OCI-LY1 (cell line): ENCODE measurements around the gene CYB5R4.

ENCODE experiments used
- EZH2 ChIP-seq: fragments of 200-600 bp; sonication (generic), shearing (Covaris generic); IDR thresholded peaks from 2 replicates; pipeline ENCODE4 v1.8.0; 2017; ENCODE audit warnings: borderline replicate concordance, mixed run types, mild to moderate bottlenecking, antibody characterized with exemption, low read length, moderate library complexity, mixed read lengths
- TF ChIP-seq, protein P1 (sequence below): fragments of 200-600 bp; sonication (generic), shearing (Covaris generic); IDR thresholded peaks from 2 replicates; pipeline ENCODE4 v1.5.1; 2017; ENCODE audit warnings: mild to moderate bottlenecking, antibody characterized with exemption, low read length, moderate library complexity, mixed read lengths

- TF ChIP-seq, protein P1, sequence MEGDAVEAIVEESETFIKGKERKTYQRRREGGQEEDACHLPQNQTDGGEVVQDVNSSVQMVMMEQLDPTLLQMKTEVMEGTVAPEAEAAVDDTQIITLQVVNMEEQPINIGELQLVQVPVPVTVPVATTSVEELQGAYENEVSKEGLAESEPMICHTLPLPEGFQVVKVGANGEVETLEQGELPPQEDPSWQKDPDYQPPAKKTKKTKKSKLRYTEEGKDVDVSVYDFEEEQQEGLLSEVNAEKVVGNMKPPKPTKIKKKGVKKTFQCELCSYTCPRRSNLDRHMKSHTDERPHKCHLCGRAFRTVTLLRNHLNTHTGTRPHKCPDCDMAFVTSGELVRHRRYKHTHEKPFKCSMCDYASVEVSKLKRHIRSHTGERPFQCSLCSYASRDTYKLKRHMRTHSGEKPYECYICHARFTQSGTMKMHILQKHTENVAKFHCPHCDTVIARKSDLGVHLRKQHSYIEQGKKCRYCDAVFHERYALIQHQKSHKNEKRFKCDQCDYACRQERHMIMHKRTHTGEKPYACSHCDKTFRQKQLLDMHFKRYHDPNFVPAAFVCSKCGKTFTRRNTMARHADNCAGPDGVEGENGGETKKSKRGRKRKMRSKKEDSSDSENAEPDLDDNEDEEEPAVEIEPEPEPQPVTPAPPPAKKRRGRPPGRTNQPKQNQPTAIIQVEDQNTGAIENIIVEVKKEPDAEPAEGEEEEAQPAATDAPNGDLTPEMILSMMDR = no peak
- no peak for TF ChIP-seq EZH2
Observed at GRCh38 chr6:83920017-83920416, 60.5 kb downstream of the CYB5R4 start.
